ENCODE data around the gene PTH2. TPM values are rescaled to one million over a fixed set of nuclear protein-coding genes. Genes with fewer than 3 reads are reported as not detected.

The PTH2 gene
- total and polyA plus RNA-seq, 10 of the 15 experiments (the other 5 are each of a cell fraction or from before 2014, with no cell fraction given), result not detected

GRCh38 chr19:49382639-49383038, 40.6 kb downstream of the PTH2 start:
- ChIA-PET POLR2A (no interaction called here), CTCF (no interaction called here), SMC1A (ENCODE audit: uncharacterized antibody, unreplicated experiment) (interaction anchor here (0.9 to 1.7 kb wide), 2 partner anchors 24 to 50 kb away, joined by 3 to 4 read pairs; no protein-coding TSS in a partner anchor), RAD21 (ENCODE audit: unreplicated experiment) (no interaction called here)
- Histone ChIP-seq H3K27ac (ENCODE audit: control insufficient read depth, insufficient read depth) (no peak overlapping the region), H3K36me3 (ENCODE audit: control insufficient read depth in 2 of 2, insufficient read depth in 2 of 2, low read length in 1 of 2) (no peaks in the 10 kb centered on the region), H3K79me2 (ENCODE audit: control insufficient read depth, insufficient read depth, low read length) (no peaks in the 10 kb centered on the region), H2AFZ (ENCODE audit: control insufficient read depth, low read depth, low read length) (no peak overlapping the region), H4K20me1 (ENCODE audit: control insufficient read depth, insufficient read depth) (no peaks in the 10 kb centered on the region), H3K9ac (ENCODE audit: control insufficient read depth, insufficient read depth, low read length) (no peak overlapping the region), H3K9me3 (replicated peaks; ENCODE audit: control insufficient read depth, insufficient read depth, low read length) (no peaks in the 10 kb centered on the region), H3K27me3 (replicated peaks in 1 of 2; ENCODE audit: control insufficient read depth in 2 of 2, insufficient read depth in 2 of 2, low read length in 1 of 2) (no peaks in the 10 kb centered on the region), H3K4me2 (ENCODE audit: control insufficient read depth, insufficient read depth) (no peak overlapping the region), H3K4me3 (no peak overlapping the region), H3K4me1 (ENCODE audit: control insufficient read depth, insufficient read depth, low read length) (no peaks in the 10 kb centered on the region)
- WGBS (ENCODE audit: insufficient coverage, insufficient replicate concordance, low lambda C conversion rate, missing lambda C conversion rate), result 52% methylated on average over 5 of the region's 5 CpGs
- FAIRE-seq (no peak), ATAC-seq (no peak), DNase-seq (ENCODE audit: low read depth, low spot score) (no peak)
- intact Hi-C loops (cut with micrococcal nuclease; ENCODE audit: unreplicated experiment), result no loop called here
- in situ Hi-C loops (cut with MboI), result no loop called here
- no peak for TF ChIP-seq SKIL (IDR thresholded peaks at IDR 0.05; ENCODE audit: low read depth, poor library complexity, severe bottlenecking)
- no peak for TF ChIP-seq CHD4 (IDR thresholded peaks at IDR 0.05)
- TF ChIP-seq GABPA (IDR thresholded peaks at IDR 0.05; ENCODE audit: low read depth), result no peak
- TF ChIP-seq NR2C1 (IDR thresholded peaks at IDR 0.05), result no peak
- TF ChIP-seq HCFC1 (IDR thresholded peaks at IDR 0.05; ENCODE audit: low read length), result no peak
- no peak for TF ChIP-seq SMAD1 (IDR thresholded peaks at IDR 0.05; ENCODE audit: low read depth, partially characterized antibody)
- BruUV-seq (replicated peaks), result no TSS peak

Measured in GM12878 (cell line).